NT2/D1 (cell line): Measurements from ENCODE around the gene UGT8.

Source experiments
- DNase-seq: peaks from one replicate; pipeline ENCODE4 v3.0.0-alpha.2; 2011; ENCODE audit warnings: low read depth, low spot score
- H3K27me3 ChIP-seq: 2 replicates; pipeline ENCODE4 v1.6.0; 2011; ENCODE audit warnings: mild to moderate bottlenecking; ENCODE audit not compliant: insufficient read length, insufficient read depth
- H3K36me3 ChIP-seq: 2 replicates; pipeline ENCODE4 v1.6.1; 2011; ENCODE audit warnings: mild to moderate bottlenecking, low read length, mixed read lengths; ENCODE audit not compliant: insufficient read depth, insufficient read length
- H3K4me1 ChIP-seq: 2 replicates; pipeline ENCODE4 v1.5.1; 2011; ENCODE audit not compliant: insufficient read depth, insufficient read length
- H3K4me3 ChIP-seq: 2 replicates; pipeline ENCODE4 v1.5.1; 2011; ENCODE audit warnings: low read depth; ENCODE audit not compliant: insufficient read length
- H3K9ac ChIP-seq: 2 replicates; pipeline ENCODE4 v1.6.0; 2011; ENCODE audit warnings: low read depth; ENCODE audit not compliant: insufficient read length
- H3K9me3 ChIP-seq: 2 replicates; pipeline ENCODE4 v1.5.1; 2011; ENCODE audit warnings: mild to moderate bottlenecking, low read length; ENCODE audit not compliant: insufficient read depth
- SUZ12 ChIP-seq: IDR thresholded peaks from 2 replicates; pipeline ENCODE4 v1.6.1; 2011; ENCODE audit not compliant: insufficient read length, insufficient read depth; ENCODE audit errors: extremely low read depth
- YY1 ChIP-seq: IDR thresholded peaks from 2 replicates; pipeline ENCODE4 v1.6.1; 2011; ENCODE audit not compliant: insufficient read length, insufficient read depth
- ZNF274 ChIP-seq: IDR thresholded peaks from 2 replicates; pipeline ENCODE4 v1.6.1; 2011; ENCODE audit warnings: mild to moderate bottlenecking, low read depth, low read length

The UGT8 gene

DNA sequence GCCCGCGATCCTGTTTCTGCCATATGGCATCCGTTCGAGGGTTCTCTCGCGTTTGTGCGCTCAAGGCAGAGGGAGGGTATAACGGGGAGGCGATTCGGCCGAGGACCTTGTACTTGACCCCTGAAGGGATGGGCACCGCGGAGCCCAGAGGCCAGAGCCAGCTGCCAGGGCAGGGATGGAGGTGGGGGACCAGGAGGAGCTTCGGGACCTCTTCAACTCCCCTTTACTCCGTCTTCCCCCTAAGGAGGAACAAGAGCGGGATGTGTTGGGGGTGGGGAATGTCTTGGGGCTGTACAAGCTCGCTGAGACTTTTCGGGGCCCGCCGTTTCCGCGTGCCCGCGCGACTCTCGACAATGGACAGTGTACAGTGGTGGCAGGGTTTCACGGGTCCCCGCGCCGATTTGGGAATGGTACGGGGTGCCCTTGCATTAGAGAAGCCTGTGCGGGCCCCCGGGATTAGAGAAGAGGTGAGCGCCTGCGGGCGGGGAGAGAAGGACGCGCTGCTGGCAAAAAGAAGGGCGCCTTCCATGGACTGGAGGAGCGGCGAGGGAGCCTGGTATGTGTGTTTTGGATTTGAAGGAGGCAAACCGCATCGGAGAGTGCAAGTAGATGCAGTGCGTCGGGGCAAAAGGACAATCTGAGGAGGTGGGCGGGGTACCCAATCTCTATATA lies 760 bp downstream of the UGT8 start:
- peak; percentile 9 for DNase-seq

DNA sequence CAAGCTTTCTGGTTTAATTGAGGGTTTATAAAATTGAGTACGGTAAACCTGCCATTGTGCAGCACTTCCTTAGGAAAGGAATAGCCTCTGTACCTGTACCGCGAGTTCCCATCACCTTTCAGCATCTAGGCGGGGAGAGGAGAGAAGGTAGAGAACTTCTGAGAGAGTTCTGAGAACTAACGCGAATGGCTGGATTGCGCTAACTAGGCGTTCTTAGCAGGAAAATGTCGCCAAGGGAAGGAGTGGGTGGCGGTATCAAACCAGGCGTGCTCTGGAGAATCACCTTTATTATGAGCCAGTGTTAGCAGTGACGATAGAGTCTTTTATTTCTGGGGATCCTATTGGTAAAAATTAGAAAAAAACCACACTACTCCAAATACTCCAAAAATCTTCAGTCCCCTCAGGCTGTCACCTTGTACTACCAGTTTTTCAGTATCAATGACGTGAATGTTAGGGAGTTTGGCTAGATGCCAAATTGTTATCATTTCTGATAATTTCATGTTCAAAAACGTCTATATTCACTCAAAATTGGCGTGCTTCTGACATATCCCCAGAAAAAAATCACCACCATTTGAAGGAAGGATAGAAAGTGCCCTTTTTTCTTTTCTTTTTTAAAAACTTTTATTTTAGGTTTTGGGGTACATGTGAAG lies 1.4 kb downstream of the UGT8 start:
- Histone ChIP-seq H3K9me3 (peaks cover 6% of the 10 kb centered on the region), H3K9ac (peak overlapping the region; percentile 0), H3K4me3 (peak overlapping the region; percentile 80), H3K36me3 (no peaks in the 10 kb centered on the region), H3K4me1 (no peaks in the 10 kb centered on the region), H3K27me3 (peaks cover 35% of the 10 kb centered on the region)
- DNase-seq, result no peak
- TF ChIP-seq YY1 (no peak), SUZ12 (no peak), ZNF274 (no peak)

More for the DNA sequence above, 760 bp downstream of the UGT8 start:
- Histone ChIP-seq H3K27me3 (peaks cover 35% of the 10 kb centered on the region), H3K9me3 (peaks cover 10% of the 10 kb centered on the region), H3K9ac (peak overlapping the region; percentile 72), H3K4me3 (peak overlapping the region; percentile 80), H3K36me3 (no peaks in the 10 kb centered on the region), H3K4me1 (no peaks in the 10 kb centered on the region)
- TF ChIP-seq ZNF274, result no peak
- no peak for TF ChIP-seq SUZ12
- no peak for TF ChIP-seq YY1

DNA sequence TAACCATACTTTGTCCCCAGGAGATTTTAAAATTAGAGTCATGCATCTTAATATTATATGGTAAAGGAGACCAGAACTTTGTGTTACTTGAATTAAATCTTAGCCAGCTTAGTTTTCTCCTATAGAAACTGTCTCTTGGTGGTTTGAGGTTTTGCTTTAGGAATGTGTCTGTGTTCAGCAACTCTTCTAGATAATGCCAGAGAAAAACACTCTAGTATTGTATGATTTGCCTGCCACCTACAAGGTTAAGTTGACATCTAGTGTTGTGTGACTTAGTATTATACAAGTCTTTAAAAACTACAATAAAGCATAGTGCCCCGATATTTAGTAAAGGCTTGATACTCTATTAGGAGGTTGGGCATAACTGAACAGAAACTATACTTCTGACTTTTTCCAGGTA lies 2.1 kb downstream of the UGT8 start:
- no peak for DNase-seq
- Histone ChIP-seq H3K9me3 (no peaks in the 10 kb centered on the region; the same call in 1 of the 2 replicates), H3K27me3 (peaks cover 35% of the 10 kb centered on the region), H3K4me1 (no peaks in the 10 kb centered on the region), H3K36me3 (no peaks in the 10 kb centered on the region), H3K9ac (no peak overlapping the region), H3K4me3 (no peak overlapping the region)
- no peak for TF ChIP-seq ZNF274

DNA sequence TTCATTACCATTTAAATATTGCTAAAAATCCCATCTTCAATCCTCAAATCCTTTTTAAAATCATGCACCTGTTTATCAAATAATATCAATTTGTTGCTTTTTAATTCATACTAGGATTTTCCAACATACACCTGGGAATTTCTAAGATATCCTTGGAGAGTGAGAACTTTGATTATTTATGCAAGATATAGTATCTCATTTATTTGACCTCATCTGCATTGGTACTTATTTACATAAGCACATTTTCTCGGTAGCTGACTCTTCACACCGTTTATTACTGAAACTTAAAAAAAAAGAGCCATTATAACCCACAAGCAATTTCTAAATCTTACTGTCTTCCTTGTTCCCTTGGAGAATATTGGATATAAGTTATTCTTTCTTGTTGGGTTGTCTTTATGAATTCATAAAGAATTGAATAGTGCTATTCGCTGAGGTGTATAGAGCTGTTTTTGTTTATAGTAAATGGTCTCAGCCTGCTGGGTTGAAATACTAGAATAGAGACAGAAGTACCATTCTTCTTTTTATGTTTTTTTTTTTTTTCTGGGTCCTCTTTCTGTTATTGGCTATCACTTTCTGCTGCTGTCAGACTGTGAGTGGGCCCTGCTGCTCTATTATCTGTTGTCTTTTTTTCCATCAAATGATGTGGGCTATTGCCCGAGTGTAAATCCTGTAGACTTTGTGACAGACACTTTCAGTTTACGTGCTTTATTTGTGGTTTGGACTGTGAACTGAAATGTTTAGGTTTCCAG lies 2.9 kb downstream of the UGT8 start:
- H3K9ac ChIP-seq, result no peak overlapping the region
- H3K4me3 ChIP-seq, result no peak overlapping the region
- no peak for DNase-seq
- TF ChIP-seq ZNF274, result no peak
- TF ChIP-seq SUZ12, result no peak
- TF ChIP-seq YY1, result no peak
- H3K36me3 ChIP-seq, result no peaks in the 10 kb centered on the region
- peaks cover 35% of the 10 kb centered on the region for H3K27me3 ChIP-seq
- no peaks in the 10 kb centered on the region for H3K9me3 ChIP-seq
- no peaks in the 10 kb centered on the region for H3K4me1 ChIP-seq

DNA sequence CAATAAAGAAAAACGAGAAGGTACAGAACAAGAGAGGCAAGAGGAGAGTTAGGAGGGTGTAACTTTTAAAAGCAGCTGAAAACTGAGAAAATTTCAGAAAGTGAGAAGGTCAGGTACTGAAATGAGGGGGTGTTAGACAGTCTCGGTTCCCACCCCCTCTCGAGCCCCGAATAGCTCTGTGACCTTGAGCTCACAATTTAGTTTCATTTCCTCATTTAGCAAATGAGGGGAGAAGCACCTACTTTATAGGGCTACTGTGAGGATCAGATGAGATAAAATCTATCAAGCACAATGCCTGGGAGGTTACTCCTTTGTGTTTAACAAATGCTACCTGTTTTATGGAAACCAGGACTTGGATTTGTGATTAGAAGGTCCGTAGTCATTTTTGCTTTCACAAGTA lies 4.9 kb downstream of the UGT8 start:
- Histone ChIP-seq H3K27me3 (peaks cover 21% of the 10 kb centered on the region), H3K36me3 (no peaks in the 10 kb centered on the region), H3K4me3 (no peak overlapping the region), H3K9me3 (no peaks in the 10 kb centered on the region), H3K9ac (no peak overlapping the region), H3K4me1 (no peaks in the 10 kb centered on the region)
- no peak for DNase-seq
- TF ChIP-seq ZNF274 (no peak), SUZ12 (no peak), YY1 (no peak)

DNA sequence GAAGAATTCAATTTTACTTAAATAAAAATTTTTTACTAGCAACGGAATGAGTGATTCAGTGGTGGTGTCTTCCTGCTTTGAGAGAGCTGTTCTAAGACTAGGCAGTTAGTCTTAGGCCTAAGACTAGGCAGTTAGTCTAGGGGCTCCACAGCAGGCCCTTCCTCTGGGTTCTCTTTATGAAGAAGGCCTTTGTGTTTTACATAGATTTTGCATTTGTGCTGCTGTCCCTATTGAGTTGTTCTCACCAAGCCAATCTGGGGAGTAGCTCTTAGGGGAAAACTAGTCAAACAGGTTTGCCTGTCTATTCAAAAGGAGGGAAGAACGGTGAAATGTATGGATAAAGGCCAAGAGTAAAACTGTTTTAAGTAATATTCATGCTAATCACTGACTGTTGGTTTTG lies 7.6 kb downstream of the UGT8 start:
- no peak overlapping the region for H3K9ac ChIP-seq
- no peaks in the 10 kb centered on the region for H3K27me3 ChIP-seq
- no peak overlapping the region for H3K4me3 ChIP-seq
- no peaks in the 10 kb centered on the region for H3K36me3 ChIP-seq
- DNase-seq, result no peak
- H3K9me3 ChIP-seq, result no peaks in the 10 kb centered on the region
- no peaks in the 10 kb centered on the region for H3K4me1 ChIP-seq
- TF ChIP-seq SUZ12 (no peak), ZNF274 (no peak), YY1 (no peak)

DNA sequence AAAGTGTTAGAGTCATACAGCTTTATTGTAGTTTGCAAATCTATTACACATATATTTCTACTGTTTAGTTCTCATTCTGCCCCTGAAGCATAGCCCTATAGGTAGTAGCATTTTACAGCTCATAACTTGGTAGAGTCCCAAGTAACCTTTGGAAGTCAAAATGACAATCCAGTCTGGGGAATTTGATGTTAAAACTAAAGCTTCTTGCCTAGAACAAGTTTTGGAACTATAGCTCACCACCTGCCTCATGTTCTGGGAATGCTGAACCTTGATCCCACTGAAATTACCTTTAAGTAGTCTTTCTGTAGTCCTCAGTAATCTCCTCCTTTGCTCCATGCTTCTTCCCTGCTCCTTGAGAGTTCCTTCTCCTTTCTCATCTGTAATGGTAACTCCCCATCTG lies 8.4 kb downstream of the UGT8 start:
- DNase-seq, result no peak

More for the DNA sequence above, 8.4 kb downstream of the UGT8 start:
- no peaks in the 10 kb centered on the region for H3K4me1 ChIP-seq
- no peaks in the 10 kb centered on the region for H3K27me3 ChIP-seq
- H3K36me3 ChIP-seq, result no peaks in the 10 kb centered on the region
- TF ChIP-seq SUZ12 (no peak), ZNF274 (no peak), YY1 (no peak)
- no peak overlapping the region for H3K4me3 ChIP-seq
- H3K9ac ChIP-seq, result no peak overlapping the region
- H3K9me3 ChIP-seq, result no peaks in the 10 kb centered on the region
